Right lobe of liver (tissue), 6 donors: ENCODE data around the gene ABL2. TPM values are rescaled to one million over a fixed set of nuclear protein-coding genes. Genes with fewer than 3 reads are reported as not detected.

Source experiments
- ATAC-seq, 4 donors: fragments of 200-7000 bp; cut with Tn5 transposase; one replicate each; pipeline ENCODE4 v1.9.1; 2020; ENCODE audit warnings: mild to moderate bottlenecking in 4 of 4, moderate library complexity in 4 of 4
- DNase-seq, 3 donors: peaks; one replicate each; pipeline ENCODE4 v3.0.0-alpha.2; 2020
- H3K27ac ChIP-seq, 3 donors: fragments of 200-600 bp; one replicate each; pipeline ENCODE4 v1.8.0; 2022
- H3K27me3 ChIP-seq, 2 donors: fragments of 200-600 bp; one replicate each; pipeline ENCODE4 v1.8.0; 2022
- H3K36me3 ChIP-seq, 4 donors: fragments of 200-600 bp; sonication (generic) in 1 of 4; one replicate each; pipeline versions ENCODE4 v1.5.1 to v1.8.0; 2017 to 2022; ENCODE audit warnings: control low read depth in 1 of 4
- H3K4me1 ChIP-seq, 4 donors: fragments of 200-600 bp; sonication (generic) in 1 of 4; one replicate each; pipeline versions ENCODE4 v1.5.1 to v1.8.0; 2017 to 2022; ENCODE audit warnings: control low read depth in 1 of 4
- H3K4me3 ChIP-seq, 3 donors: fragments of 200-600 bp; one replicate each; pipeline ENCODE4 v1.8.0; 2022
- H3K9me3 ChIP-seq, 4 donors: fragments of 200-600 bp; sonication (generic) in 1 of 4; one replicate each; pipeline versions ENCODE4 v1.5.1 to v1.8.0; 2017 to 2022; ENCODE audit warnings: control low read depth in 1 of 4
- CTCF ChIP-seq, 4 donors: fragments of 200-600 bp in 3 of 4; fragments of 450-650 bp in 1 of 4; IDR thresholded peaks; one replicate each; pipeline versions ENCODE4 v1.5.1 to v1.8.0; 2016 to 2022; ENCODE audit warnings: antibody characterized with exemption in 4 of 4, mild to moderate bottlenecking in 2 of 4
- POLR2A ChIP-seq: fragments of 450-650 bp; IDR thresholded peaks from one replicate; pipeline ENCODE4 v1.6.1; 2017; ENCODE audit warnings: antibody characterized with exemption, mild to moderate bottlenecking
- WGBS: methylation state at CpG from one replicate; pipeline ENCODE4 v1.1.6; 2018; ENCODE audit warnings: low coverage, low lambda C conversion rate; ENCODE audit not compliant: insufficient coverage; ENCODE audit errors: missing lambda C conversion rate; 5-methylcytosine and 5-hydroxymethylcytosine counted together
- intact Hi-C, 2 donors: fragments of 100-400 bp; cut with DNase I; formaldehyde crosslinking; loops; one replicate each; pipeline versions ENCODE4 v1.11.2 to v1.14.1; 2022
- total RNA-seq, 6 experiments: library from RNA; depleted of rRNA in 2 of 6; stranded (reverse); fragments of >200 nt in 2 of 6; fragmentation: NEBNext Ultra II Directional in 3 of 6; extraction: Animal tissue kit (Norgen Biotek cat#: 25700) in 3 of 6; gene quantifications; one replicate each; pipeline versions ENCODE4 v1.1.0 to v1.2.4, GENCODE V29; 2016 to 2023
- donor health status: DM: no; HTN: yes; CAD: no.
- donor health status: DM: no; HTN: no; CAD: no.
- donor health status: DM: no; HTN: no; CAD: no.
- donor health status: DM: no; HTN: yes; CAD: no.
- donor health status: DM: no; HTN: yes; CAD: no.

ABL2 gene
- total RNA-seq, 6 experiments from 2014 or later, result 3.8 to 7.7 (median 5.6) TPM

- no peak overlapping the region for H3K27ac ChIP-seq
- peaks cover 0 to 50% (median 27%) of the 10 kb centered on the region in 4 donors for H3K4me1 ChIP-seq
- intact Hi-C loops, result no loop called here
- H3K36me3 ChIP-seq, result peaks cover 0 to 15% (median 6%) of the 10 kb centered on the region in 4 donors
- TF ChIP-seq CTCF (IDR thresholded peaks at IDR 0.05), result no peak
- no peak for TF ChIP-seq POLR2A
- H3K4me3 ChIP-seq, result no peak overlapping the region
- DNase-seq (no peak), ATAC-seq (no peak)
- H3K9me3 ChIP-seq, result no peaks in the 10 kb centered on the region
- WGBS, result 70% methylated on average over 4 of the region's 5 CpGs
- no peaks in the 10 kb centered on the region for H3K27me3 ChIP-seq
These were observed 134.7 kb downstream of the ABL2 start for GRCh38 chr1:179094818-179095217.

- ATAC-seq (no peak), DNase-seq (no peak)
- intact Hi-C loops, result no loop called here
- TF ChIP-seq POLR2A (no peak), CTCF (IDR thresholded peaks at IDR 0.05) (no peak)
- H3K9me3 ChIP-seq, result no peaks in the 10 kb centered on the region
- no peak overlapping the region for H3K4me3 ChIP-seq
- WGBS, result 73% methylated on average over 7 of the region's 9 CpGs
- peaks cover 0 to 15% (median 6%) of the 10 kb centered on the region in 4 donors for H3K36me3 ChIP-seq
- H3K4me1 ChIP-seq, result peaks cover 0 to 63% (median 35%) of the 10 kb centered on the region in 4 donors
- no peak overlapping the region for H3K27ac ChIP-seq
- no peaks in the 10 kb centered on the region for H3K27me3 ChIP-seq
These were observed 136.5 kb downstream of the ABL2 start for GRCh38 chr1:179092896-179093461.

GRCh38 chr1:179091691-179092165, 137.7 kb downstream of the ABL2 start:
- ATAC-seq, result peak; percentile 79 to 86 (median 82)
- Histone ChIP-seq H3K9me3 (no peaks in the 10 kb centered on the region), H3K4me1 (peaks cover 0 to 63% (median 34%) of the 10 kb centered on the region in 4 donors), H3K4me3 (no peak overlapping the region), H3K27me3 (no peaks in the 10 kb centered on the region), H3K27ac (peak overlapping the region; percentile 34 to 64 (median 51)), H3K36me3 (peaks cover 0 to 15% (median 6%) of the 10 kb centered on the region in 4 donors)
- DNase-seq, result peak; percentile 87 to 97 (median 96)
- TF ChIP-seq CTCF (IDR thresholded peaks at IDR 0.05) (no peak), POLR2A (no peak)
- no CpG with 5 or more reads among the region's 5 CpGs for WGBS
- intact Hi-C loops, result no loop called here

- intact Hi-C loops, result no loop called here
- 68% methylated on average over 3 of the region's 4 CpGs for WGBS
- H3K27me3 ChIP-seq, result no peaks in the 10 kb centered on the region
- H3K36me3 ChIP-seq, result peaks cover 0 to 16% (median 6%) of the 10 kb centered on the region in 4 donors
- no peak overlapping the region for H3K4me3 ChIP-seq
- DNase-seq (no peak), ATAC-seq (no peak)
- H3K27ac ChIP-seq, result peak overlapping the region; percentile 34 to 64 (median 51)
- no peak for TF ChIP-seq POLR2A
- TF ChIP-seq CTCF (IDR thresholded peaks at IDR 0.05), result no peak
- H3K9me3 ChIP-seq, result no peaks in the 10 kb centered on the region
- peaks cover 0 to 59% (median 30%) of the 10 kb centered on the region in 4 donors for H3K4me1 ChIP-seq
These were observed 138.6 kb downstream of the ABL2 start for GRCh38 chr1:179090923-179091322.
